ENCODE measurements around the gene TTC9. TPM values are rescaled to one million over a fixed set of nuclear protein-coding genes. Genes with fewer than 3 reads are reported as not detected.

Gene TTC9
- total and polyA plus RNA-seq, 4 donors: 0.09 to 0.98 (median 0.45) TPM

- WGBS: 1% methylated on average over 43 of the region's 43 CpGs
- Histone ChIP-seq H3K27me3 (ENCODE audit: control insufficient read depth in 4 of 4, insufficient read depth in 4 of 4, low read length in 3 of 4) (no peaks in the 10 kb centered on the region), H3K4me1 (ENCODE audit: control insufficient read depth in 4 of 4, insufficient read depth in 4 of 4, low read length in 3 of 4) (peaks cover 4 to 17% (median 14%) of the 10 kb centered on the region in 4 donors), H3K27ac (ENCODE audit: low read depth in 1 of 2, low read length in 2 of 2) (peak within 1 kb of the TSS; percentile 65 to 68), H3K4me3 (ENCODE audit: low read depth in 1 of 3, low read length in 3 of 3) (peak within 1 kb of the TSS; percentile 83 to 100 (median 97)), H3K9me3 (ENCODE audit: control insufficient read depth in 4 of 4, low read length in 3 of 4) (no peaks in the 10 kb centered on the region), H3K36me3 (ENCODE audit: control insufficient read depth in 4 of 4, insufficient read depth in 3 of 4, low read depth in 1 of 4, low read length in 3 of 4) (peaks cover 0 to 9% (median 7%) of the 10 kb centered on the region in 4 donors), H3K9ac (ENCODE audit: low read depth in 1 of 2, low read length in 2 of 2) (peak within 1 kb of the TSS; percentile 77 to 98)
- DNase-seq (ENCODE audit: low spot score): peak; percentile 87
- no peak for TF ChIP-seq HNF4A (conservative IDR thresholded peaks at IDR 0.05)
- no peak for TF ChIP-seq TAF1 (conservative IDR thresholded peaks at IDR 0.05)
- TF ChIP-seq REST (IDR thresholded peaks at IDR 0.05): peak; percentile 28
- peak; percentile 21 to 50 for TF ChIP-seq RAD21 (IDR thresholded peaks at IDR 0.05)
- TF ChIP-seq YY1 (IDR thresholded peaks at IDR 0.05): peak; percentile 98
- no peak for TF ChIP-seq ATF3 (IDR thresholded peaks at IDR 0.05)
- peak; percentile 91 to 97 for TF ChIP-seq GABPA (IDR thresholded peaks at IDR 0.05 in 1 of 2, conservative IDR thresholded peaks at IDR 0.05 in 1 of 2)
- TF ChIP-seq EGR1 (IDR thresholded peaks at IDR 0.05; ENCODE audit: low read depth in 2 of 2): peak in 1 of 2 donors; percentile 82
- TF ChIP-seq ZBTB33 (IDR thresholded peaks at IDR 0.05): peak; percentile 36
- TF ChIP-seq NR2F2 (IDR thresholded peaks at IDR 0.05): no peak
Measured at GRCh38 chr14:70600382-70601157, 41.1 kb upstream of the TTC9 start, which contains the start of gene MED6. MED6 (minus strand) TSS chr14:70600655; CDS start chr14:70600637, 18 bp downstream.

- no peak overlapping the region for H3K9ac ChIP-seq (ENCODE audit: low read depth in 1 of 2, low read length in 2 of 2)
- H3K27ac ChIP-seq (ENCODE audit: low read depth in 1 of 2, low read length in 2 of 2): no peak overlapping the region
- H3K4me3 ChIP-seq (ENCODE audit: low read depth in 1 of 3, low read length in 3 of 3): peak overlapping the region; percentile 27 to 83 (median 60)
- H3K27me3 ChIP-seq (ENCODE audit: control insufficient read depth in 4 of 4, insufficient read depth in 4 of 4, low read length in 3 of 4): no peaks in the 10 kb centered on the region
- H3K36me3 ChIP-seq (ENCODE audit: control insufficient read depth in 4 of 4, insufficient read depth in 3 of 4, low read depth in 1 of 4, low read length in 3 of 4): peaks cover 0 to 4% (median 1%) of the 10 kb centered on the region in 4 donors
- DNase-seq (ENCODE audit: low spot score): no peak
- 44% methylated on average over 3 of the region's 3 CpGs for WGBS
- peaks cover 4 to 17% (median 14%) of the 10 kb centered on the region in 4 donors for H3K4me1 ChIP-seq (ENCODE audit: control insufficient read depth in 4 of 4, insufficient read depth in 4 of 4, low read length in 3 of 4)
- no peaks in the 10 kb centered on the region for H3K9me3 ChIP-seq (ENCODE audit: control insufficient read depth in 4 of 4, low read length in 3 of 4)
- TF ChIP-seq EGR1 (IDR thresholded peaks at IDR 0.05; ENCODE audit: low read depth in 2 of 2) (no peak), RAD21 (IDR thresholded peaks at IDR 0.05) (no peak), MAX (IDR thresholded peaks at IDR 0.05) (no peak), REST (IDR thresholded peaks at IDR 0.05) (no peak), ZBTB33 (IDR thresholded peaks at IDR 0.05) (no peak), RXRA (IDR thresholded peaks at IDR 0.05) (no peak), SP1 (IDR thresholded peaks at IDR 0.05) (no peak), HNF4G (IDR thresholded peaks at IDR 0.05) (no peak), ATF3 (IDR thresholded peaks at IDR 0.05) (no peak), GABPA (IDR thresholded peaks at IDR 0.05 in 1 of 2, conservative IDR thresholded peaks at IDR 0.05 in 1 of 2) (no peak), FOXA1 (IDR thresholded peaks at IDR 0.05) (no peak), YY1 (IDR thresholded peaks at IDR 0.05) (no peak), FOXA2 (IDR thresholded peaks at IDR 0.05) (no peak), NR2F2 (IDR thresholded peaks at IDR 0.05) (no peak)
Measured at GRCh38 chr14:70601162-70601561, 40.6 kb upstream of the TTC9 start.

Data from liver (tissue), 9 donors.